HG02852 (cell line): Measurements from ENCODE around the gene RNF121.

Experiments
- ATAC-seq: cut with Tn5 transposase; IDR thresholded peaks from one replicate; pipeline ENCODE4 v1.9.1; 2021; ENCODE audit warnings: mild to moderate bottlenecking, moderate library complexity; ENCODE audit not compliant: unreplicated experiment

RNF121 gene

DNA sequence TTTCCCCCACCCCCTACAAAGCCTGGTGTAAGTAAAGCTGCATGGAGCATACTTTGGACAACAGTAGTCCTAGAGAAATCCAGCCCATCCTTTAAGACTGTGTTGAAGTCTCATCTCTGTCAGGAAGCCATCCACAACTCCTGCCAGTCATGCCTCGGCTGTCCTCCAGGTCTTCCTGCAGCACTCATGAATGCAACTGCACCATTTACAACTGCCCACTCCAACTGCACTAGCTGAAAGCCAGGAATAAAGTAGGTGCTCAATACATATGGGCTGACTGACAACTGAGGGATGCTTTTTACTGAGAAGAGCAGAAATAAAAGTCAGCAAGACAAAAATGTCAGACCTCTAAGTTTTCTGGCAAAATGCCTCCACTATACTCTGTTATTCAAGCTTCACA lies 97.2 kb downstream of the RNF121 start:
- ATAC-seq: no peak

- no peak for ATAC-seq
Measured at GRCh38 chr11:72030472-72031045, 101.7 kb downstream of the RNF121 start.

DNA sequence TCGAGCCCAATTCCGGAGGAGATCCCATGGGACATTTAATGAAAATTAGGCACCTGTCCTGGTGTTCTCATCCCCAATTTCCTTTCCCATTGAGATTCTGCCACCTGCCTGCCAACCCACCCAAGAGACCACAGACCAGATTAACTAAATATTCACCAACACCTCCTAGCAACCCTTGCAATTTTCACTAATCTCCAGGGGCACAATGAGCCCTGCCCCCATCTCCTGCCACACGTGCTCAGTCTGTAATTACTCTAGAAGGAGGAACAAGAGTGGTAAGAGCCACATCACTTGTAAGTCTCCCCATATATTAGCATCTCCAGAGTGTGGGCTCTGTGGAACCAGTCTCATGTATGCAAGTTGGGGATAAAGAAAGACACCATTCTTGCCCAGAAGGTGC lies 107.8 kb downstream of the RNF121 start:
- ATAC-seq: no peak

DNA sequence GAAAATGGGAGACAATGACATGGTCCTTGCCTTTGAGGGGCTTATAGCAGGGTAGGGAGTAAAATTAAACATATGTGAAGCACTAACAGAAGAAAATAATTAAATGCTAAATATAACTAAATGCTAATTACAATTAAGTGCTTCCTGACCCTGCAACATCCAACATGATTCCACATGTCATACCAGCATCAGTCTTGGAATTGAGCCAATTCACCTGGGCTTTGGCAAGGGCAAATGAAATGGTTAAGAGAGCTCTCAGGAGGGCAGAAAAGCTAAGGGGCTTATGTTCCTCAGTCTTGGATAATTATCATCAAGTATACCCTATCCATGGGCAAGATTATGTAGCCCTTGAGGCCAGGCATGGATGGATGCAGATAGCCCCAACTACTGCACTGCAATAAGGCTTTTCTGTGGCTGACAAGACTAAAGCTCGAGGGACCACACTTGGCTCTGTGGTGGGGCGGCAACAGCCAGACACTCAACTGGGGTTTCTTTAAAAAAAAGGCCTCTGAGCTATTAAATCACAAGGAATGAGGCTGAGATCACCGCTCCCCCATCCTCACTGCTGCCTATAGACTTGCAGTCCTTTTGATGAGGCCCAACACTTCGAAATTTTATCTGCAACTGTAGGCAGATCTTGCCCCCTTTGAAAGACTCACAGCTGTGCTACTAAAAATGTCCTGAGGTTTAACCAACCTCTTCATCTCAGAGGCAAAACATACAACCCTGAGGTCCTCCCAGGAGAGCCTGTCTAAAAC lies 108.9 kb downstream of the RNF121 start:
- ATAC-seq: no peak

DNA sequence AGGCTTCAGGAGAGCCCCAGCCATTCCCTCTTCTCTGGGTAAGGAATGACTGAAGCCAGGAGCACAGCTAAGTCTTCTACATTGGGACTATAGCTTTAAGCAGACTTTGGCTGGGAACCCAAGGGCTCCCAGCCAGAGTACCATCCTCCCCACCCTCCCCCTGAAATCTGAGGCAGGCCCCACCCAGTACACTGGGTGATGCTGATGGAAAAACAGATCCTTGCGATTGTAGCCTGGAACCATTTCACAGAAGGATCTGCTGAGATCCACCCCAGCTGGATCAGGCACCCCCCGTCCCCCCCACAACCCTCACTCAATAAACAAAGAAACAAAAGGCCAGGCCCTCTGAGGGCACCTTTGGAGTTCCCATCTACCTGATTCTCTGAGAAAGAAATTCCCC lies 109.6 kb downstream of the RNF121 start:
- ATAC-seq: no peak

DNA sequence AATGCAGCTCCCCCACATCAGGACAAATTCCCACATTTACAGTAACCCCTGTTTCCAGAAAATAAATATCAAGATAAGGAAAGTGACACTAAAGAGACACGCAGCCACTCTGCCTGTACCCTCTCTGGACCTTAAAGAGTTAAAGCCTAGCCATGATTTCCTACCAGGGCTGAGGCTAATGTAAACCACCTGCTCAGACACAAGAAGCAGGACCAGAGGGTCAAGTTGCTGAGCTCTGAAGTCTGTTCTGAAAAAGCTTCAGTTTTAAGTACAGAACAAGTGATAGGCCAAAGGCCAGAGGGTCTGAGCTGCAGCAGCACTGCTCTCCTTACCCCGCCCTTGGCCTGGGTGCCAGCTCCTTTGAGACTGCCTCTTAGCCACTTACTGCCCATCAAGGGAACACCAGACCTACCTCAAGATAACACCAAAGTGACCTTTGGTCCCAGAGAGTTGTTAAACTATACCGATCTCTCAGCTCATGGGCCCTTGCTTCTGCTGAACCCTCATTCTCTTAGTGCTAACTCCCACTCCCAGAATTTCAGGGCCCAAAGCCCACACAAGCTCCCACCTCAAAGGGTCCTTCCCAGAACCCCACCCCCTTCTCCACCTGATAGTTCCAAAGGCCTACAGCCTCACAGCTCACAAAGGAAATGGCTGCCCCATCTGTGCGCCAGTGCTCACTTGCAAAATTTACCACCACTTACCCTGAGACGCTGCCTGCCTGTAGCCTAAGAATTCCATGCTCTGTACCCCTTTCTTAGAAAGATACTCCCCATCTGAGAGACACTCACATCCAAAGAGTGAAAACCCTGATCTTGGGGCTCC lies 110.4 kb downstream of the RNF121 start:
- no peak for ATAC-seq

DNA sequence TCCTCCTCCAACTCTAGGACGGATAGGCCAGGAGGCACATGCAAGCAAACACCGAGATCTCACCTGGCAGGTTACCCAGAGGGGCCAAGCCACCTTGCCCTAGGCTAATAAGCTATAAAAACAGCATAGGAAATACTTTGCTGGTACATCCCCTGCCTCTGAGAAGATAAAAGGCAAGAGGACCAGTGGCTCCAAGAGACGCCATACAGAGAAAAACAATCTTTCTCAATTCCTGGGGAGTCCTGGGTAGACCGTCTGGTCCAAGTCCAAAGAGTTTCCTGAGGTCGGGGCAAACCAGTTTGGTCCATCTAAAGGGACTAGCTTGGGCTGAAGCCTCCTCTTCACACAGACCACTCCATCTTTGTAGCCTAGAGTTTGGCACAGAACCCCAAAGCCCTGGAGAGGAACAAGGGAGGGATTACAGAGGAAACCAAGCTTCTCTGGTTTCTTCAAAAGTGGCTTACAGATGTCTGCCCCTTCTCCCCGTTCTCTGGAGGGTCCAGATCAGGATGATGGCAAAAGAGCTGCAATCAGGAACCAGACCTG lies 111.1 kb downstream of the RNF121 start:
- ATAC-seq: no peak

DNA sequence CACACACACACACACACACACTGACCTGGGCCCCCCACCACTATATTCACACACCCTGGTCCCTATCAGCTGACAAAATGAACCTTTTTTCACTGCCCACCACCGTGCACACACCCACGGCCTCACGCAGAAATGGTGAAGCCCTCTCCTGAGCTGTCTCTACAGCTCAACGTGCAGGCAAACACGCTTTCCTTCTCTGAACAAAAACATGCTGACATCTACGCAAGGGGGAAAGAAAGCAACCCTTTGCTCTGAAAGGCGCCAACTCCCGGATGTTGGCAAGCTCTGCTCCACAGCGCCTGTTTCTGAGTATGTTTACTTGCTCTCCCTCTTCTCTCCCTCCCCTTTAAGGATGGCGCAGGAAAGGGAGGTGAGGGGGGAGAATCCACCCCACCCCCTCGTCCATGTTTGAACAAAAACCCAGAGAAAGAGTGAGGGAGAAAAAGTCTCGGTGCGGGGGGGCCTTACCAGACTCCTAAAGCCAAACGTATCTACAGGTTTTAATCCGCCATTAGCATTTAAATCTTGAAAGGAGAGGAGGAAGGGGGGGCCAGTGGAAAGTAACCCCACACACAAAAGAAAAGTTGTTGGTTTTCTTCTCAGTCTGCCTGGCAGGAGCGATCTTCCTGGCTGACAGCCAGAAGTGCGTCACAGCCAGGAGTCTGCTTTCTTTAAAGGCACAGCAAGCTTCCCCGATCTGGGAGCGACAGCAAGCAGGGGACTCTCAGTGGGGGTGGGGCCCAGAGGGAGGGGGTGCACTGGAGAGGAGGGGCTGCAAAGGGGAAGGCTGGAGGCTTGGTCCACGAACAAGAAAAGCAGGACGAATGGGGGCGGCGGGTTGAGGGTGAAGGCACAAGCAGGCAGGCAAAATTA lies 111.9 kb downstream of the RNF121 start:
- no peak for ATAC-seq

DNA sequence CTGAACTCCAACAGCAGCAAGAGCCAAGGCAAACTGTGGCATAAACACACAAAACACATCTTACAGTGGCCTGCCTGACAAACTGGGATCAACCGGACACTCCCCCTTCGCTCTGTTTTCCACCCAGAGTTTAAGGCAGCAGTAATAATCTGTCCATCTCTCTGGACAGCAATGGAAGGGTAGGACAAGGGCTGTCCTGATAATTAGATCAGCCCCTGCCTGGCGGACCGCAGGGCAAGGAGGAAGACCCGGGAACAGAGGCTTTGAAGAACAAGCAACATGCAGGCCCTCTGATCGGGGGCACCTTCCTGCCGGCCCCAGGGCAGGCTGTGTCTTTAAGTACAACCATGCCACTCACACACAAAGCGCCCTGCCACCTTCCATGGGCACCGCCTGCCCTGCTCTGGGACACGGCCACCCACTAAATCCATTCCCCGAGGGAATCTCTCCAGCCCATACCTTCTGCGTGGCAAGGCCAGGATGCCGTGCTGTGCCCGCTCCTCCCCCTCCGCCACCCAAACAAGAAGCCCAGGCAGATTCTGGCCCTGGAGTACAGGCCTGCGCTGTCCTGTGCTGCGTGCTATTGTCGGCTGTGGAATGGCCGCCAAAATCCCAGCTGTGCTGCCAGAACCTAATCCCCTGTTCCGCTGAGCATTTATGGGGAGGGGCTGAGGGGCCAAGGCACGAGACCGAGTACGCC lies 112.7 kb downstream of the RNF121 start:
- no peak for ATAC-seq

- ATAC-seq: no peak
Measured at GRCh38 chr11:72042064-72042745, 113.4 kb downstream of the RNF121 start.

GRCh38 chr11:72045849-72046248 lies 117.0 kb downstream of the RNF121 start:
- ATAC-seq: no peak
